ENCODE results near the gene NLGN2. TPM values are rescaled to one million over a fixed set of nuclear protein-coding genes. Genes with fewer than 3 reads are reported as not detected.

NLGN2 gene
- total and polyA plus RNA-seq, 2 of the 8 experiments (the other 6 are each of a cell fraction or from before 2014, with no cell fraction given), result 21.2 to 62.8 TPM

DNA sequence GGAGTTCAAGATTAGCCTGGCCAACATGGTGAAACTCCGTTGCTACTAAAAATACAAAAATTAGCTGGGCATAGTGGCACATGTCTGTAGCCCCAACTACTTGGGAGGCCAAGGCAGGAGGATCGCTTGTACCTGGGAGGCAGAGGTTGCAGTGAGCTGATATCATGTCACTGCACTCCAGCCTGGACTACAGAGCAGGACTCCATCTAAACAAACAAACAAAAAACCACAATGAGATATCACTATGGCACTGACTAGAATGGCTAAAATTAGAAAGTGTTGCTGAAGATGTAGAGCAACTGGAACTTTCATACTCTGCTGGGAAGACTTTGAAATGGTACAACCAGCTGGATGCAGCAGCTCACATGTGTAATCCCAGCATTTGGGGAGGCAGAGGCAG is 33.3 kb upstream of the NLGN2 start:
- H3K56ac ChIP-seq (replicated peaks; ENCODE audit: insufficient read length, low read depth, low read length), result no peak overlapping the region
- no peak overlapping the region for H3K4me2 ChIP-seq (ENCODE audit: insufficient read depth in 1 of 2, low read depth in 2 of 2, low read length in 2 of 2)
- no peak overlapping the region for H3K4ac ChIP-seq (replicated peaks; ENCODE audit: insufficient read length, low read depth, low read length)
- H3K79me2 ChIP-seq (ENCODE audit: control insufficient read depth in 1 of 2, insufficient read depth in 2 of 2, low read length in 2 of 2), result no peaks in the 10 kb centered on the region
- CTCF ChIA-PET (ENCODE audit: partially characterized antibody), result interaction anchor here (0.7 to 1.9 kb wide), 6 partner anchors 12 to 151 kb away, joined by 3 to 7 read pairs (median 4); partner anchors contain the start of gene FGF11
- H3K9me3 ChIP-seq (ENCODE audit: insufficient read depth in 2 of 2, low read depth in 1 of 2, low read length in 1 of 2), result peaks cover 0 to 3% of the 10 kb centered on the region in 2 experiments; a peak in 1 of 4 replicates
- H2AFZ ChIP-seq (ENCODE audit: low read length), result no peak overlapping the region
- no peak overlapping the region for H2BK5ac ChIP-seq (ENCODE audit: low read depth, low read length)
- no peak overlapping the region for H4K91ac ChIP-seq (replicated peaks; ENCODE audit: insufficient read length, low read length)
- no peak overlapping the region for H2BK120ac ChIP-seq (replicated peaks; ENCODE audit: low read depth, low read length)
- H3K36me3 ChIP-seq (ENCODE audit: control insufficient read depth in 2 of 4, insufficient read depth in 4 of 4, low read length in 3 of 4), result no peaks in the 10 kb centered on the region
- H2BK12ac ChIP-seq (ENCODE audit: low read depth, low read length), result no peak overlapping the region
- H2BK20ac ChIP-seq (ENCODE audit: low read length), result no peak overlapping the region
- H2AK5ac ChIP-seq (ENCODE audit: low read depth, low read length), result no peak overlapping the region
- TF ChIP-seq JUND (IDR thresholded peaks at IDR 0.05; ENCODE audit: low read length), result no peak
- TF ChIP-seq CTBP2 (IDR thresholded peaks at IDR 0.05; ENCODE audit: borderline replicate concordance, insufficient read depth, insufficient read length, low read length), result no peak
- TF ChIP-seq BACH1 (IDR thresholded peaks at IDR 0.05; ENCODE audit: low read length), result no peak
- no peak for TF ChIP-seq TAF7 (optimal IDR thresholded peaks at IDR 0.05; ENCODE audit: borderline replicate concordance, low read depth, low read length)
- TF ChIP-seq TAF1 (IDR thresholded peaks at IDR 0.05; ENCODE audit: low read depth, low read length), result no peak
- no peak for TF ChIP-seq NRF1 (IDR thresholded peaks at IDR 0.05; ENCODE audit: low read depth, low read length)
- TF ChIP-seq SIRT6 (IDR thresholded peaks at IDR 0.05; ENCODE audit: low read length), result no peak
- no peak for TF ChIP-seq CBX5 (IDR thresholded peaks at IDR 0.05; ENCODE audit: low read depth, low read length)
- no peak for TF ChIP-seq ASH2L (IDR thresholded peaks at IDR 0.05; ENCODE audit: low read length)
- TF ChIP-seq, protein P1, sequence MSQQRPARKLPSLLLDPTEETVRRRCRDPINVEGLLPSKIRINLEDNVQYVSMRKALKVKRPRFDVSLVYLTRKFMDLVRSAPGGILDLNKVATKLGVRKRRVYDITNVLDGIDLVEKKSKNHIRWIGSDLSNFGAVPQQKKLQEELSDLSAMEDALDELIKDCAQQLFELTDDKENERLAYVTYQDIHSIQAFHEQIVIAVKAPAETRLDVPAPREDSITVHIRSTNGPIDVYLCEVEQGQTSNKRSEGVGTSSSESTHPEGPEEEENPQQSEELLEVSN (IDR thresholded peaks at IDR 0.05), result no peak
- H3K27ac ChIP-seq (ENCODE audit: low read depth, low read length), result no peak overlapping the region
- DNase-seq (ENCODE audit: low read depth in 1 of 2, low spot score in 2 of 2) (no peak), FAIRE-seq (no peak)
- no peaks in the 10 kb centered on the region; a peak in 1 of 7 replicates for H3K4me1 ChIP-seq (replicated peaks in 1 of 4; ENCODE audit: control insufficient read depth in 3 of 4, insufficient read depth in 4 of 4, low read length in 3 of 4)
- no peak overlapping the region for H4K5ac ChIP-seq (ENCODE audit: insufficient read length, low read depth, low read length)
- POLR2A ChIA-PET (ENCODE audit: partially characterized antibody), result interaction anchor here (1.2 kb wide), 1 partner anchor 12 kb away, joined by 6 read pairs; no protein-coding TSS in a partner anchor
- no peak overlapping the region for H4K8ac ChIP-seq (ENCODE audit: extremely low read depth, insufficient read depth, low read length)
- H3K23ac ChIP-seq (ENCODE audit: insufficient read length), result no peak overlapping the region
- H3K27me3 ChIP-seq (replicated peaks in 1 of 4; ENCODE audit: control insufficient read depth in 3 of 4, extremely low read depth in 1 of 4, insufficient read depth in 3 of 4, low read length in 3 of 4), result no peaks in the 10 kb centered on the region; a peak in 1 of 7 replicates
- no peak overlapping the region for H3K9ac ChIP-seq (replicated peaks in 1 of 4; ENCODE audit: extremely low read depth in 1 of 4, low read depth in 3 of 4, low read length in 3 of 4)
- H3K4me3 ChIP-seq (ENCODE audit: extremely low read depth in 1 of 4, insufficient read depth in 2 of 4, low read depth in 3 of 4, low read length in 4 of 4), result no peak overlapping the region
- no peak overlapping the region for H3K18ac ChIP-seq (ENCODE audit: extremely low read depth, low read length)
- H2BK15ac ChIP-seq (ENCODE audit: low read length), result no peak overlapping the region
- no peaks in the 10 kb centered on the region for H4K20me1 ChIP-seq (replicated peaks in 1 of 2; ENCODE audit: control insufficient read depth in 1 of 2, insufficient read depth in 2 of 2, low read length in 2 of 2)
- H3K23me2 ChIP-seq (ENCODE audit: low read depth, low read length), result no peaks in the 10 kb centered on the region
- H3K79me1 ChIP-seq (ENCODE audit: low read depth, low read length), result no peaks in the 10 kb centered on the region
- WGBS, 2 experiments (ENCODE audit: extremely low coverage in 1 of 2, insufficient coverage in 1 of 2, insufficient read length in 1 of 2, insufficient replicate concordance in 2 of 2, low coverage in 1 of 2, low lambda C conversion rate in 2 of 2, missing lambda C conversion rate in 1 of 2), result 97% methylated on average over 2 of the region's 2 CpGs; no CpG with 5 or more reads in 1 of the 2 experiments
- H3K14ac ChIP-seq (ENCODE audit: insufficient read length), result no peak overlapping the region
